SK-N-SH (cell line): ENCODE results near the gene APBB2. TPM values are rescaled to one million over a fixed set of nuclear protein-coding genes. Genes with fewer than 3 reads are reported as not detected.

Experiments used
- CTCF ChIA-PET: fragments of 300-600, 350-600 bp; formaldehyde crosslinking; extraction: SDS; loops from one replicate; lab custom pipeline; 2021; lab: Yijun Ruan, JAX
- POLR2A ChIA-PET: fragments of 350-600 bp; sonication (Branson Sonifier 250); formaldehyde crosslinking; extraction: SDS; loops from one replicate; lab custom pipeline; 2020; ENCODE audit warnings: antibody characterized with exemption, inconsistent platforms; lab: Yijun Ruan, JAX
- DNase-seq: peaks from one replicate; pipeline ENCODE4 v3.0.0; 2012
- H2AFZ ChIP-seq: fragments of 200-600 bp; sonication (generic); 2 replicates; pipeline ENCODE4 v1.8.1; 2016; ENCODE audit warnings: antibody characterized with exemption, mild to moderate bottlenecking, low read depth
- H3F3A ChIP-seq: fragments of 200-600 bp; sonication (generic); replicated peaks from 2 replicates; pipeline ENCODE3; 2016; ENCODE audit warnings: antibody characterized with exemption, mild to moderate bottlenecking; ENCODE audit not compliant: insufficient read depth
- H3K27ac ChIP-seq, 2 experiments: fragments of 200-500 bp in 1 of 2; fragments of 200-600 bp in 1 of 2; sonication (Bioruptor generic) in 1 of 2; sonication (generic), shearing (Covaris generic) in 1 of 2; 2 replicates each; pipeline versions ENCODE4 v1.5.1 to v1.6.1; 2014 to 2016; ENCODE audit warnings: low read depth in 2 of 2, inconsistent platforms in 1 of 2, low read length in 1 of 2, mild to moderate bottlenecking in 1 of 2, mixed read lengths in 1 of 2
- H3K27me3 ChIP-seq: fragments of 200-600 bp; sonication (generic), shearing (Covaris generic); 2 replicates; pipeline ENCODE4 v1.6.1; 2016; ENCODE audit warnings: mixed run types; ENCODE audit not compliant: insufficient read depth
- H3K36me3 ChIP-seq, 2 experiments: fragments of 200-500 bp in 1 of 2; fragments of 200-600 bp in 1 of 2; sonication (Bioruptor generic) in 1 of 2; sonication (generic) in 1 of 2; replicated peaks in 1 of 2; 2 replicates each; pipeline versions ENCODE3 to v1.5.1; 2014 to 2016; ENCODE audit warnings: low read length in 1 of 2, mild to moderate bottlenecking in 1 of 2; ENCODE audit not compliant: insufficient read depth in 2 of 2, control insufficient read depth in 1 of 2
- H3K4me1 ChIP-seq, 2 experiments: fragments of 200-500 bp in 1 of 2; fragments of 200-600 bp in 1 of 2; sonication (Bioruptor generic) in 1 of 2; sonication (generic), shearing (Covaris generic) in 1 of 2; 2 replicates each; pipeline versions ENCODE4 v1.5.1 to v1.6.1; 2014 to 2016; ENCODE audit warnings: low read depth in 1 of 2, low read length in 1 of 2, mixed run types in 1 of 2; ENCODE audit not compliant: insufficient read depth in 2 of 2, control insufficient read depth in 1 of 2
- H3K4me2 ChIP-seq: fragments of 200-600 bp; sonication (generic), shearing (Covaris generic); 2 replicates; pipeline ENCODE4 v1.6.1; 2017; ENCODE audit warnings: mixed run types
- H3K4me3 ChIP-seq, 2 experiments: fragments of 200-500 bp in 1 of 2; fragments of 200-600 bp in 1 of 2; sonication (Bioruptor generic) in 1 of 2; sonication (generic), shearing (Covaris generic) in 1 of 2; 2 replicates each; pipeline versions ENCODE4 v1.5.1 to v1.8.1; 2014 to 2016; ENCODE audit warnings: low read depth in 2 of 2, inconsistent platforms in 1 of 2, low read length in 1 of 2, mild to moderate bottlenecking in 1 of 2, mixed read lengths in 1 of 2, moderate library complexity in 1 of 2
- H3K79me2 ChIP-seq: fragments of 200-600 bp; sonication (generic); 2 replicates; pipeline ENCODE4 v1.8.1; 2017; ENCODE audit warnings: mild to moderate bottlenecking; ENCODE audit not compliant: insufficient read depth
- H3K9ac ChIP-seq: fragments of 200-600 bp; sonication (generic); 2 replicates; pipeline ENCODE4 v1.6.1; 2017; ENCODE audit warnings: mixed run types
- H3K9me2 ChIP-seq: fragments of 200-600 bp; sonication (generic); 2 replicates; pipeline ENCODE4 v1.6.1; 2017; ENCODE audit warnings: mixed run types
- H3K9me3 ChIP-seq: fragments of 200-600 bp; sonication (generic); 2 replicates; pipeline ENCODE4 v1.6.1; 2017; ENCODE audit warnings: mixed run types, mild to moderate bottlenecking, moderate library complexity
- H4K20me1 ChIP-seq: fragments of 200-600 bp; sonication (generic); 2 replicates; pipeline ENCODE4 v1.6.1; 2017; ENCODE audit warnings: mild to moderate bottlenecking, mixed run types; ENCODE audit not compliant: insufficient read depth
- CHD2 ChIP-seq: fragments of 150-350 bp; IDR thresholded peaks from 2 replicates; pipeline ENCODE4 v1.6.1; 2018; ENCODE audit warnings: low read length; ENCODE audit not compliant: partially characterized antibody
- ELF1 ChIP-seq: IDR thresholded peaks from 2 replicates; pipeline ENCODE4 v1.4.0; 2012
- EP300 ChIP-seq, 2 experiments: IDR thresholded peaks; 2 replicates each; pipeline versions ENCODE4 v1.4.0 to v1.6.1; 2012; ENCODE audit warnings: borderline replicate concordance in 1 of 2, low read depth in 1 of 2, low read length in 1 of 2
- EZH2phosphoT487 ChIP-seq: fragments of 200-600 bp; sonication (generic); IDR thresholded peaks from 2 replicates; pipeline ENCODE4 v1.6.1; 2017; ENCODE audit warnings: low read depth, mixed run types, mild to moderate bottlenecking, antibody characterized with exemption, moderate library complexity, borderline replicate concordance
- FOXM1 ChIP-seq: IDR thresholded peaks from 2 replicates; pipeline ENCODE4 v1.4.0; 2012; ENCODE audit warnings: low read depth, mild to moderate bottlenecking
- MAX ChIP-seq: IDR thresholded peaks from 2 replicates; pipeline ENCODE4 v1.4.0; 2012; ENCODE audit warnings: low read depth
- MEF2A ChIP-seq: IDR thresholded peaks from 2 replicates; pipeline ENCODE4 v1.4.0; 2012; ENCODE audit warnings: low read depth, borderline replicate concordance
- MXI1 ChIP-seq: IDR thresholded peaks from 2 replicates; pipeline ENCODE4 v1.6.1; 2012; ENCODE audit warnings: mild to moderate bottlenecking, low read depth, low read length, improper control_type of control experiment
- NFIC ChIP-seq: IDR thresholded peaks from 2 replicates; pipeline ENCODE4 v1.4.0; 2012; ENCODE audit warnings: borderline replicate concordance
- NRF1 ChIP-seq: IDR thresholded peaks from 2 replicates; pipeline ENCODE4 v1.6.1; 2012; ENCODE audit warnings: low read depth, mild to moderate bottlenecking, low read length
- RCOR1 ChIP-seq: fragments of 150-350 bp; IDR thresholded peaks from 2 replicates; pipeline ENCODE4 v1.6.1; 2017; ENCODE audit warnings: antibody characterized with exemption, low read length
- REST ChIP-seq: IDR thresholded peaks from 2 replicates; pipeline ENCODE4 v1.6.1; 2012; ENCODE audit warnings: mild to moderate bottlenecking, low read depth, low read length, moderate library complexity
- RXRA ChIP-seq: IDR thresholded peaks from 2 replicates; pipeline ENCODE4 v1.4.0; 2012; ENCODE audit warnings: low read depth, mild to moderate bottlenecking, borderline replicate concordance
- SMC3 ChIP-seq: IDR thresholded peaks from 2 replicates; pipeline ENCODE4 v1.6.1; 2012; ENCODE audit warnings: low read depth, low read length, improper control_type of control experiment
- TEAD4 ChIP-seq: IDR thresholded peaks from 2 replicates; pipeline ENCODE4 v1.4.0; 2012; ENCODE audit warnings: mild to moderate bottlenecking, borderline replicate concordance; ENCODE audit not compliant: insufficient read depth
- YY1 ChIP-seq: IDR thresholded peaks from 2 replicates; pipeline ENCODE4 v1.4.0; 2012; ENCODE audit warnings: low read depth, mild to moderate bottlenecking
- WGBS: methylation state at CpG from one replicate; pipeline ENCODE4 v1.1.6; 2017; ENCODE audit warnings: low lambda C conversion rate; 5-methylcytosine and 5-hydroxymethylcytosine counted together
- polyA plus RNA-seq, 3 experiments: library from polyadenylated mRNA; depleted of rRNA; stranded (reverse); fragments of >200 nt; gene quantifications; 2 replicates each; pipeline ENCODE4 v1.2.3, GENCODE V29; 2012
- TF ChIP-seq, protein P1 (sequence below): fragments of 150-350 bp; IDR thresholded peaks from 2 replicates; pipeline ENCODE4 v1.6.1; 2017; ENCODE audit warnings: antibody characterized with exemption, low read length, low read depth, borderline replicate concordance
- TF ChIP-seq, protein P2 (sequence below): IDR thresholded peaks from 2 replicates; pipeline ENCODE4 v1.4.0; 2012; ENCODE audit warnings: low read depth, borderline replicate concordance
- TF ChIP-seq, protein P3 (sequence below): fragments of 200-600 bp; sonication (generic); IDR thresholded peaks from 2 replicates; pipeline ENCODE4 v1.6.1; 2017; ENCODE audit warnings: antibody characterized with exemption, mild to moderate bottlenecking, moderate library complexity

APBB2 gene
- polyA plus RNA-seq, 1 of the 3 experiments (the other 2 are of a cell fraction), result 49.8 TPM

- Histone ChIP-seq H3K9ac (no peak overlapping the region), H3K9me3 (no peaks in the 10 kb centered on the region), H2AFZ (no peak overlapping the region), H3K79me2 (no peaks in the 10 kb centered on the region), H3K27ac (no peak overlapping the region), H3F3A (no peaks in the 10 kb centered on the region), H3K36me3 (peaks cover 37 to 38% of the 10 kb centered on the region in 2 experiments), H3K4me1 (peaks cover 0 to 7% of the 10 kb centered on the region in 2 experiments; a peak in 2 of 4 replicates), H3K4me3 (no peak overlapping the region), H3K27me3 (no peaks in the 10 kb centered on the region), H4K20me1 (no peaks in the 10 kb centered on the region), H3K9me2 (no peaks in the 10 kb centered on the region), H3K4me2 (no peak overlapping the region)
- no peak for DNase-seq
- CTCF ChIA-PET, result interaction anchor here (10.3 kb wide), 1 partner anchor 12 kb away, joined by 102 read pairs; no protein-coding TSS in a partner anchor
- 91% methylated on average over 5 of the region's 5 CpGs for WGBS
- POLR2A ChIA-PET, result no interaction called here
- TF ChIP-seq SMC3, result no peak
- TF ChIP-seq CHD2, result no peak
- TF ChIP-seq RCOR1, result no peak
Measured at GRCh38 chr4:40938337-40938736, 276.0 kb downstream of the APBB2 start.

- no peaks in the 10 kb centered on the region for H3K9me2 ChIP-seq
- no peaks in the 10 kb centered on the region for H3K27me3 ChIP-seq
- CTCF ChIA-PET, result interaction anchor here (1.1 to 10.3 kb wide), 4 partner anchors 11 to 303 kb away, joined by 3 to 102 read pairs (median 6); no protein-coding TSS in a partner anchor
- TF ChIP-seq YY1 (no peak), NFIC (no peak), TEAD4 (no peak), MXI1 (no peak), FOXM1 (no peak), REST (no peak), MAX (no peak), RXRA (no peak), EP300 (IDR thresholded peaks at IDR 0.05; ENCODE audit: borderline replicate concordance in 1 of 2, low read depth in 1 of 2, low read length in 1 of 2) (no peak), CHD2 (no peak), EZH2phosphoT487 (no peak), NRF1 (no peak), MEF2A (no peak), ELF1 (no peak)
- TF ChIP-seq, protein P1, sequence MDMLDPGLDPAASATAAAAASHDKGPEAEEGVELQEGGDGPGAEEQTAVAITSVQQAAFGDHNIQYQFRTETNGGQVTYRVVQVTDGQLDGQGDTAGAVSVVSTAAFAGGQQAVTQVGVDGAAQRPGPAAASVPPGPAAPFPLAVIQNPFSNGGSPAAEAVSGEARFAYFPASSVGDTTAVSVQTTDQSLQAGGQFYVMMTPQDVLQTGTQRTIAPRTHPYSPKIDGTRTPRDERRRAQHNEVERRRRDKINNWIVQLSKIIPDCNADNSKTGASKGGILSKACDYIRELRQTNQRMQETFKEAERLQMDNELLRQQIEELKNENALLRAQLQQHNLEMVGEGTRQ, result no peak
- TF ChIP-seq, protein P2, sequence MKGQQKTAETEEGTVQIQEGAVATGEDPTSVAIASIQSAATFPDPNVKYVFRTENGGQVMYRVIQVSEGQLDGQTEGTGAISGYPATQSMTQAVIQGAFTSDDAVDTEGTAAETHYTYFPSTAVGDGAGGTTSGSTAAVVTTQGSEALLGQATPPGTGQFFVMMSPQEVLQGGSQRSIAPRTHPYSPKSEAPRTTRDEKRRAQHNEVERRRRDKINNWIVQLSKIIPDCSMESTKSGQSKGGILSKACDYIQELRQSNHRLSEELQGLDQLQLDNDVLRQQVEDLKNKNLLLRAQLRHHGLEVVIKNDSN, result no peak
- TF ChIP-seq, protein P3, sequence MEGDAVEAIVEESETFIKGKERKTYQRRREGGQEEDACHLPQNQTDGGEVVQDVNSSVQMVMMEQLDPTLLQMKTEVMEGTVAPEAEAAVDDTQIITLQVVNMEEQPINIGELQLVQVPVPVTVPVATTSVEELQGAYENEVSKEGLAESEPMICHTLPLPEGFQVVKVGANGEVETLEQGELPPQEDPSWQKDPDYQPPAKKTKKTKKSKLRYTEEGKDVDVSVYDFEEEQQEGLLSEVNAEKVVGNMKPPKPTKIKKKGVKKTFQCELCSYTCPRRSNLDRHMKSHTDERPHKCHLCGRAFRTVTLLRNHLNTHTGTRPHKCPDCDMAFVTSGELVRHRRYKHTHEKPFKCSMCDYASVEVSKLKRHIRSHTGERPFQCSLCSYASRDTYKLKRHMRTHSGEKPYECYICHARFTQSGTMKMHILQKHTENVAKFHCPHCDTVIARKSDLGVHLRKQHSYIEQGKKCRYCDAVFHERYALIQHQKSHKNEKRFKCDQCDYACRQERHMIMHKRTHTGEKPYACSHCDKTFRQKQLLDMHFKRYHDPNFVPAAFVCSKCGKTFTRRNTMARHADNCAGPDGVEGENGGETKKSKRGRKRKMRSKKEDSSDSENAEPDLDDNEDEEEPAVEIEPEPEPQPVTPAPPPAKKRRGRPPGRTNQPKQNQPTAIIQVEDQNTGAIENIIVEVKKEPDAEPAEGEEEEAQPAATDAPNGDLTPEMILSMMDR, result no peak
- TF ChIP-seq, all 33 proteins: peak for 0
- Histone ChIP-seq H3K9me3 (no peaks in the 10 kb centered on the region), H4K20me1 (no peaks in the 10 kb centered on the region), H3K4me2 (no peak overlapping the region), H3F3A (no peaks in the 10 kb centered on the region), H2AFZ (no peak overlapping the region), H3K4me3 (no peak overlapping the region), H3K4me1 (peaks cover 0 to 11% of the 10 kb centered on the region in 2 experiments; a peak in 2 of 4 replicates), H3K79me2 (no peaks in the 10 kb centered on the region), H3K36me3 (peaks cover 32 to 41% of the 10 kb centered on the region in 2 experiments), H3K9ac (no peak overlapping the region), H3K27ac (no peak overlapping the region)
- POLR2A ChIA-PET, result no interaction called here
- WGBS, result 96% methylated on average over 2 of the region's 2 CpGs
- DNase-seq, result no peak
Measured at GRCh38 chr4:40937140-40937725, 277.1 kb downstream of the APBB2 start.
